ENCODE measurements around the gene GRAMD1A. TPM values are rescaled to one million over a fixed set of nuclear protein-coding genes. Genes with fewer than 3 reads are reported as not detected.

Gene GRAMD1A
- total RNA-seq, 4 donors from 2014 or later: 4.6 to 23.3 (median 8.8) TPM

GRCh38 chr19:35054626-35055025, 54.5 kb downstream of the GRAMD1A start:
- no peak for DNase-seq
- WGBS, 2 donors: 64 to 76% methylated on average over 2 to 6 of the region's 9 CpGs
- no peak for TF ChIP-seq POLR2A (IDR thresholded peaks at IDR 0.05)
- TF ChIP-seq, protein P1, sequence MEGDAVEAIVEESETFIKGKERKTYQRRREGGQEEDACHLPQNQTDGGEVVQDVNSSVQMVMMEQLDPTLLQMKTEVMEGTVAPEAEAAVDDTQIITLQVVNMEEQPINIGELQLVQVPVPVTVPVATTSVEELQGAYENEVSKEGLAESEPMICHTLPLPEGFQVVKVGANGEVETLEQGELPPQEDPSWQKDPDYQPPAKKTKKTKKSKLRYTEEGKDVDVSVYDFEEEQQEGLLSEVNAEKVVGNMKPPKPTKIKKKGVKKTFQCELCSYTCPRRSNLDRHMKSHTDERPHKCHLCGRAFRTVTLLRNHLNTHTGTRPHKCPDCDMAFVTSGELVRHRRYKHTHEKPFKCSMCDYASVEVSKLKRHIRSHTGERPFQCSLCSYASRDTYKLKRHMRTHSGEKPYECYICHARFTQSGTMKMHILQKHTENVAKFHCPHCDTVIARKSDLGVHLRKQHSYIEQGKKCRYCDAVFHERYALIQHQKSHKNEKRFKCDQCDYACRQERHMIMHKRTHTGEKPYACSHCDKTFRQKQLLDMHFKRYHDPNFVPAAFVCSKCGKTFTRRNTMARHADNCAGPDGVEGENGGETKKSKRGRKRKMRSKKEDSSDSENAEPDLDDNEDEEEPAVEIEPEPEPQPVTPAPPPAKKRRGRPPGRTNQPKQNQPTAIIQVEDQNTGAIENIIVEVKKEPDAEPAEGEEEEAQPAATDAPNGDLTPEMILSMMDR (IDR thresholded peaks at IDR 0.05): no peak
- Histone ChIP-seq H3K4me3 (no peak overlapping the region), H3K4me1 (no peaks in the 10 kb centered on the region), H3K27ac (no peak overlapping the region), H3K27me3 (peaks cover 0 to 24% (median 0%) of the 10 kb centered on the region in 4 donors), H3K9me3 (no peaks in the 10 kb centered on the region), H3K36me3 (no peaks in the 10 kb centered on the region)
- intact Hi-C loops (cut with DNase I): no loop called here

GRCh38 chr19:35055715-35056179, 55.6 kb downstream of the GRAMD1A start:
- intact Hi-C loops (cut with DNase I): no loop called here
- H3K4me1 ChIP-seq: no peaks in the 10 kb centered on the region
- no peak overlapping the region for H3K27ac ChIP-seq
- no peak overlapping the region for H3K4me3 ChIP-seq
- no peak for TF ChIP-seq POLR2A (IDR thresholded peaks at IDR 0.05)
- TF ChIP-seq, protein P1 (IDR thresholded peaks at IDR 0.05): peak in 4 of 6 experiments; percentile 9 to 36 (median 14)
- no peak for DNase-seq
- H3K9me3 ChIP-seq: no peaks in the 10 kb centered on the region
- H3K36me3 ChIP-seq: no peaks in the 10 kb centered on the region
- H3K27me3 ChIP-seq: peaks cover 0 to 24% (median 0%) of the 10 kb centered on the region in 4 donors
- WGBS, 2 donors: 20 to 26% methylated on average over 2 to 3 of the region's 3 CpGs

GRCh38 chr19:35056513-35057063, 56.5 kb downstream of the GRAMD1A start:
- Histone ChIP-seq H3K4me3 (no peak overlapping the region), H3K27ac (no peak overlapping the region), H3K27me3 (peaks cover 0 to 24% (median 0%) of the 10 kb centered on the region in 4 donors), H3K36me3 (no peaks in the 10 kb centered on the region), H3K4me1 (no peaks in the 10 kb centered on the region), H3K9me3 (no peaks in the 10 kb centered on the region)
- no peak for TF ChIP-seq POLR2A (IDR thresholded peaks at IDR 0.05)
- TF ChIP-seq, protein P1 (IDR thresholded peaks at IDR 0.05): no peak
- intact Hi-C loops (cut with DNase I): no loop called here
- WGBS, 2 donors: 72 to 75% methylated on average over 6 of the region's 6 CpGs
- DNase-seq: no peak

- intact Hi-C loops (cut with DNase I): no loop called here
- H3K4me1 ChIP-seq: no peaks in the 10 kb centered on the region
- 55 to 72% methylated on average over 2 of the region's 2 CpGs for WGBS, 2 donors
- no peaks in the 10 kb centered on the region for H3K36me3 ChIP-seq
- peaks cover 0 to 24% (median 0%) of the 10 kb centered on the region in 4 donors for H3K27me3 ChIP-seq
- no peak overlapping the region for H3K4me3 ChIP-seq
- TF ChIP-seq POLR2A (IDR thresholded peaks at IDR 0.05): no peak
- no peak for DNase-seq
- H3K27ac ChIP-seq: no peak overlapping the region
- no peaks in the 10 kb centered on the region for H3K9me3 ChIP-seq
Measured at GRCh38 chr19:35058370-35058769, 58.2 kb downstream of the GRAMD1A start.

DNA sequence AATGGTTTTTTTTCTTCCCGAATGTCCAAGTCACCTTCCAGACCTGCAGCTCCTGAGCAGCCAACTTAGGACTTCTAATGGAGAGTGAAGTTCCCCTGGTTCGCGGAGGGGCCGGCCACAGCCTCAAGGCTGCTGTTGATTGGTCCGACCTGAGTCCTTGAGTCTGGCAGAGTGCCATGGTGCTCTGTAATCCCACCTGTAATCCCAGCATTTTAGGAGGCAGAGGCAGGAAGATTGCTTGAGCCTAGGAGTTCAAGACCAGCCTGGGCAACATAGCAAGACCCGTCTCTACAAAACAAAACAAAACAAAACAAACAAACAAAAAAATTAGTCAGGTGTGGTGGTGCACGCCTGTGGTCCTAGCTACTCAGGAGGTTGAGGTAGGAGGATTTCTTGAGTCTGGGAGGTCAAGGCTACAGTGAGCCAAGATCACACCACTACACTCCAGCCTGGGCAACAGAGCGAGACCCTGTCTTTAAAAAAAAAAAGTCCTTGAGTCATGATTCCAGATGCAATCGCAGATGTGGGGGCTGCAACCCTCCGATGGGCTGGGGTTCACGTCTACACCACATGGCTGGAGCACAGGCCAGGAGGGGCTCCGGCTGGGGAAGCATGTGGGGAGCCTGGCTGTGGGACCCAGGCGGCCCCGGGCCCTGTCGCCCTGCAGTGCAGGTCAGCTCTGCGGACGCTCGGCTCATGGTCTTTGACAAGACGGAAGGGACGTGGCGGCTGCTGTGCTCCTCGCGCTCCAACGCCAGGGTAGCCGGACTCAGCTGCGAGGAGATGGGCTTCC, 59.1 kb downstream of the GRAMD1A start:
- DNase-seq: no peak
- Histone ChIP-seq H3K4me3 (no peak overlapping the region), H3K36me3 (no peaks in the 10 kb centered on the region), H3K27ac (no peak overlapping the region), H3K27me3 (peaks cover 0 to 24% (median 0%) of the 10 kb centered on the region in 4 donors), H3K9me3 (no peaks in the 10 kb centered on the region), H3K4me1 (no peaks in the 10 kb centered on the region)
- intact Hi-C loops (cut with DNase I): no loop called here
- WGBS, 2 donors: 81 to 87% methylated on average over 8 to 14 of the region's 26 CpGs
- TF ChIP-seq, protein P1 (IDR thresholded peaks at IDR 0.05): no peak
- TF ChIP-seq POLR2A (IDR thresholded peaks at IDR 0.05): no peak

All from esophagus squamous epithelium (tissue), 5 donors.